IMR-90 (cell line): ENCODE measurements around the gene KDM3B. TPM values are rescaled to one million over a fixed set of nuclear protein-coding genes. Genes with fewer than 3 reads are reported as not detected.

Experiments
- ATAC-seq: fragments of 200-7000 bp; cut with Tn5 transposase; 2 replicates; pipeline ENCODE4 v1.9.1; 2020; ENCODE audit warnings: low read depth, mild to moderate bottlenecking, moderate library complexity
- BruUV-seq: library from RNA; stranded (reverse); fragments of 400-500 nt; replicated peaks from 2 replicates; lab custom pipeline; 2021; lab: Mats Ljungman, UMichigan
- CTCF ChIA-PET: fragments of 300-600 bp; formaldehyde crosslinking; extraction: SDS; loops from one replicate; lab custom pipeline; 2021; ENCODE audit warnings: antibody characterized with exemption; lab: Yijun Ruan, JAX
- POLR2A ChIA-PET: fragments of 300-600 bp; sonication (Branson Sonifier 250); formaldehyde crosslinking; loops from one replicate; lab custom pipeline; 2022; ENCODE audit warnings: antibody characterized with exemption; ENCODE audit not compliant: unreplicated experiment; lab: Charles Lee
- DNase-seq: peaks from one replicate; pipeline ENCODE4 v3.0.0; 2013
- H2AFZ ChIP-seq: replicated peaks from 2 replicates; pipeline ENCODE3; 2013; ENCODE audit warnings: low read length, mild to moderate bottlenecking; ENCODE audit not compliant: poor library complexity
- H2AK5ac ChIP-seq: 2 replicates; pipeline ENCODE4 v1.6.1; 2013; ENCODE audit warnings: low read depth, low read length, inconsistent platforms
- H2AK9ac ChIP-seq: replicated peaks from 2 replicates; pipeline ENCODE3; 2013; ENCODE audit warnings: mild to moderate bottlenecking, low read depth, low read length, moderate library complexity; ENCODE audit not compliant: poor library complexity
- H2BK120ac ChIP-seq: 2 replicates; pipeline ENCODE4 v1.6.1; 2013; ENCODE audit warnings: low read depth, low read length, inconsistent platforms
- H2BK15ac ChIP-seq: 3 replicates; pipeline ENCODE4 v1.6.1; 2013; ENCODE audit warnings: low read depth, low read length, inconsistent platforms
- H2BK20ac ChIP-seq: 2 replicates; pipeline ENCODE4 v1.6.1; 2013; ENCODE audit warnings: low read depth, mild to moderate bottlenecking, inconsistent platforms, low read length, moderate library complexity
- H2BK5ac ChIP-seq: 2 replicates; pipeline ENCODE4 v1.6.1; 2013; ENCODE audit warnings: mild to moderate bottlenecking, low read depth, low read length, inconsistent platforms; ENCODE audit not compliant: poor library complexity, severe bottlenecking
- H3K14ac ChIP-seq: replicated peaks from 2 replicates; pipeline ENCODE4 v1.6.1; 2013; ENCODE audit warnings: low read depth, low read length, inconsistent platforms
- H3K18ac ChIP-seq: 2 replicates; pipeline ENCODE4 v1.6.1; 2013; ENCODE audit warnings: low read depth, low read length, control low read depth
- H3K23ac ChIP-seq: 2 replicates; pipeline ENCODE4 v1.6.1; 2013; ENCODE audit warnings: low read depth, low read length, inconsistent platforms
- H3K27ac ChIP-seq: 2 replicates; pipeline ENCODE4 v1.5.1; 2013; ENCODE audit warnings: mild to moderate bottlenecking, control low read depth, low read length; ENCODE audit not compliant: insufficient read depth
- H3K27me3 ChIP-seq: 2 replicates; pipeline ENCODE4 v1.6.1; 2013; ENCODE audit warnings: low read length; ENCODE audit not compliant: control insufficient read depth, insufficient read depth
- H3K36me3 ChIP-seq: 2 replicates; pipeline ENCODE4 v1.6.1; 2013; ENCODE audit warnings: low read length, mixed read lengths; ENCODE audit not compliant: control insufficient read depth, insufficient read depth
- H3K4ac ChIP-seq: 2 replicates; pipeline ENCODE4 v1.6.1; 2013; ENCODE audit warnings: low read depth, low read length, inconsistent platforms
- H3K4me1 ChIP-seq: 2 replicates; pipeline ENCODE4 v1.6.1; 2013; ENCODE audit warnings: low read length, mixed read lengths; ENCODE audit not compliant: control insufficient read depth, insufficient read depth
- H3K4me2 ChIP-seq: 2 replicates; pipeline ENCODE4 v1.6.1; 2013; ENCODE audit warnings: low read depth, mild to moderate bottlenecking, control low read depth, low read length, moderate library complexity
- H3K4me3 ChIP-seq: 2 replicates; pipeline ENCODE4 v1.5.1; 2013; ENCODE audit warnings: low read depth, mild to moderate bottlenecking, control low read depth, low read length, moderate library complexity; ENCODE audit not compliant: insufficient read depth
- H3K56ac ChIP-seq: 2 replicates; pipeline ENCODE4 v1.6.1; 2013; ENCODE audit warnings: low read length, inconsistent platforms; ENCODE audit not compliant: insufficient read depth; ENCODE audit errors: extremely low read depth
- H3K79me1 ChIP-seq, 2 experiments: 2 replicates each; pipeline ENCODE4 v1.6.1; 2013; ENCODE audit warnings: low read length in 2 of 2, inconsistent platforms in 1 of 2, low read depth in 1 of 2
- H3K9ac ChIP-seq: 2 replicates; pipeline ENCODE4 v1.6.1; 2013; ENCODE audit warnings: low read depth, low read length, control low read depth
- H3K9me1 ChIP-seq: 2 replicates; pipeline ENCODE4 v1.6.1; 2013; ENCODE audit warnings: low read length, inconsistent platforms; ENCODE audit not compliant: insufficient read depth
- H3K9me3 ChIP-seq: 2 replicates; pipeline ENCODE4 v1.6.1; 2013; ENCODE audit warnings: low read length; ENCODE audit not compliant: control insufficient read depth, insufficient read depth
- H4K20me1 ChIP-seq: 2 replicates; pipeline ENCODE4 v1.6.1; 2013; ENCODE audit warnings: low read length, inconsistent platforms; ENCODE audit not compliant: insufficient read depth
- H4K5ac ChIP-seq: 2 replicates; pipeline ENCODE4 v1.6.1; 2013; ENCODE audit warnings: mild to moderate bottlenecking, low read depth, low read length, control low read depth
- H4K8ac ChIP-seq, 2 experiments: 2 replicates each; pipeline ENCODE4 v1.6.1; 2013; ENCODE audit warnings: low read depth in 2 of 2, low read length in 2 of 2, control low read depth in 1 of 2, inconsistent platforms in 1 of 2
- H4K91ac ChIP-seq: 2 replicates; pipeline ENCODE4 v1.6.1; 2013; ENCODE audit warnings: low read depth, low read length, inconsistent platforms; ENCODE audit not compliant: insufficient read depth
- CTCF ChIP-seq: conservative IDR thresholded peaks from 2 replicates; pipeline ENCODE4 v1.5.1; 2012; ENCODE audit warnings: mild to moderate bottlenecking, low read depth, low read length, improper control_type of control experiment
- ELK1 ChIP-seq: fragments of 150-350 bp; IDR thresholded peaks from 2 replicates; pipeline ENCODE4 v1.6.1; 2016; ENCODE audit warnings: low read depth, mild to moderate bottlenecking, low read length, moderate library complexity, borderline replicate concordance
- MAZ ChIP-seq: IDR thresholded peaks from 2 replicates; pipeline ENCODE4 v1.6.1; 2012; ENCODE audit warnings: low read depth, mild to moderate bottlenecking, low read length, improper control_type of control experiment, moderate library complexity, borderline replicate concordance
- MXI1 ChIP-seq: IDR thresholded peaks from 2 replicates; pipeline ENCODE4 v1.6.1; 2012; ENCODE audit warnings: low read depth, mild to moderate bottlenecking, low read length, moderate library complexity, borderline replicate concordance
- RFX5 ChIP-seq: IDR thresholded peaks from 2 replicates; pipeline ENCODE4 v1.8.0; 2012; ENCODE audit warnings: low read depth, mild to moderate bottlenecking, low read length, moderate library complexity
- WGBS, 2 experiments: methylation state at CpG; one replicate each; pipeline versions ENCODE4 v1.1.5 to v1.1.7; 2013; ENCODE audit warnings: missing lambda C conversion rate in 2 of 2; ENCODE audit not compliant: insufficient read length in 1 of 2; ENCODE audit errors: extremely low coverage in 2 of 2; 5-methylcytosine and 5-hydroxymethylcytosine counted together
- dilution Hi-C: fragments of 300-500 bp; cut with HindIII; formaldehyde crosslinking; loops from one replicate; pipeline ENCODE4 v1.14.3; 2018; ENCODE audit warnings: low sequenced_read_pairs; ENCODE audit not compliant: unreplicated experiment
- in situ Hi-C: fragments of 300-500 bp; cut with MboI; formaldehyde crosslinking; loops from 3 replicates; pipeline ENCODE4 v1.14.3; 2019; ENCODE audit warnings: low sequenced_read_pairs, inconsistent platforms, mixed read lengths
- intact Hi-C: fragments of 100-400 bp; cut with micrococcal nuclease; formaldehyde crosslinking; loops from 2 replicates; pipeline ENCODE4 v1.10.0; 2022
- polyA plus RNA-seq, 3 experiments: library from polyadenylated mRNA; depleted of rRNA; stranded (reverse); fragments of >200 nt; gene quantifications; 2 replicates each; pipeline ENCODE4 v1.2.3, GENCODE V29; 2012; ENCODE audit warnings: low replicate concordance in 1 of 3
- total RNA-seq: library from RNA; depleted of rRNA; stranded (reverse); fragments of >200 nt; gene quantifications from 2 replicates; pipeline ENCODE4 v1.2.3, GENCODE V29; 2012
- TF ChIP-seq, protein P1 (sequence below): fragments of 150-350 bp; IDR thresholded peaks from 2 replicates; pipeline ENCODE4 v1.6.1; 2017; ENCODE audit warnings: mild to moderate bottlenecking, antibody characterized with exemption, low read length, low read depth

The KDM3B gene
- total and polyA plus RNA-seq, 2 of the 4 experiments (the other 2 are of a cell fraction), result 19.4 to 35.8 TPM

DNA sequence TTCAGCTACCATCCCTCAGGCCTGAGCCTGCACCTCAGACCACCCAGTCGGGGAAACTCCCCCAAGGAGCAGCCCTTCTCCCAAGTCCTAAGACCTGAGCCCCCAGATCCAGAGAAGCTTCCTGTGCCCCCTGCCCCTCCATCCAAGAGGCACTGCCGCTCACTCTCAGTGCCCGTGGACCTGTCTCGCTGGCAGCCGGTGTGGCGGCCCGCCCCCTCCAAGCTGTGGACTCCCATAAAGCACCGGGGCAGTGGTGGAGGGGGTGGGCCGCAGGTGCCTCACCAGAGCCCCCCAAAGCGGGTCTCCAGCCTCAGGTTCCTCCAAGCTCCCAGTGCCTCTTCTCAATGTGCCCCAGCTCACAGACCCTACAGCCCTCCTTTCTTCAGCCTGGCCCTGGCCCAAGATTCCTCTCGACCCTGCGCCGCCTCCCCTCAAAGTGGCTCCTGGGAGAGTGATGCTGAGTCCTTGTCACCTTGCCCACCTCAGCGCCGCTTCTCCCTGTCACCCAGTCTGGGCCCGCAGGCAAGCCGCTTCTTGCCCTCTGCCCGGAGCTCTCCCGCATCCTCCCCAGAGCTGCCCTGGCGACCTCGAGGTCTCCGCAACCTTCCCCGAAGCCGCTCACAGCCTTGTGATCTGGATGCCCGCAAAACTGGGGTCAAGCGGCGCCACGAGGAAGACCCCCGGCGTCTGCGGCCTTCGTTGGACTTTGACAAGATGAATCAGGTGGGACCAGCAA is 7.4 kb upstream of the KDM3B start:
- no peak overlapping the region for H2BK20ac ChIP-seq
- CTCF ChIA-PET, result no interaction called here
- no peak for ATAC-seq
- H2BK120ac ChIP-seq, result no peak overlapping the region
- H4K5ac ChIP-seq, result no peak overlapping the region
- H2BK5ac ChIP-seq, result no peak overlapping the region
- no peak for DNase-seq
- no peak overlapping the region for H4K91ac ChIP-seq
- no peak overlapping the region for H3K56ac ChIP-seq
- peaks cover 57% of the 10 kb centered on the region for H3K36me3 ChIP-seq
- no peak overlapping the region for H3K4me3 ChIP-seq
- no peak overlapping the region for H2AFZ ChIP-seq
- in situ Hi-C loops, result no loop called here
- H3K4me2 ChIP-seq, result no peak overlapping the region
- intact Hi-C loops, result no loop called here
- WGBS, 2 experiments, result 93% methylated on average over 4 of the region's 32 CpGs; no CpG with 5 or more reads in 1 of the 2 experiments
- peaks cover 2% of the 10 kb centered on the region for H3K4me1 ChIP-seq
- TF ChIP-seq, protein P1, sequence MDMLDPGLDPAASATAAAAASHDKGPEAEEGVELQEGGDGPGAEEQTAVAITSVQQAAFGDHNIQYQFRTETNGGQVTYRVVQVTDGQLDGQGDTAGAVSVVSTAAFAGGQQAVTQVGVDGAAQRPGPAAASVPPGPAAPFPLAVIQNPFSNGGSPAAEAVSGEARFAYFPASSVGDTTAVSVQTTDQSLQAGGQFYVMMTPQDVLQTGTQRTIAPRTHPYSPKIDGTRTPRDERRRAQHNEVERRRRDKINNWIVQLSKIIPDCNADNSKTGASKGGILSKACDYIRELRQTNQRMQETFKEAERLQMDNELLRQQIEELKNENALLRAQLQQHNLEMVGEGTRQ, result no peak
- TF ChIP-seq MAZ (no peak), CTCF (no peak), MXI1 (no peak), RFX5 (no peak), ELK1 (no peak)
- H2BK15ac ChIP-seq, result no peak overlapping the region
- dilution Hi-C loops, result no loop called here
- H3K9ac ChIP-seq, result no peak overlapping the region
- no peak overlapping the region for H4K8ac ChIP-seq
- H3K27me3 ChIP-seq, result no peaks in the 10 kb centered on the region
- H2AK9ac ChIP-seq, result no peak overlapping the region
- peaks cover 14 to 46% of the 10 kb centered on the region in 2 experiments for H3K79me1 ChIP-seq
- no peak overlapping the region for H3K14ac ChIP-seq
- no peaks in the 10 kb centered on the region for H3K9me3 ChIP-seq
- no peak overlapping the region for H2AK5ac ChIP-seq
- H3K18ac ChIP-seq, result no peak overlapping the region
- no peak overlapping the region for H3K4ac ChIP-seq
- no TSS peak for BruUV-seq
- POLR2A ChIA-PET, result no interaction called here
- H4K20me1 ChIP-seq, result peaks cover 30% of the 10 kb centered on the region
- H3K9me1 ChIP-seq, result peaks cover 26% of the 10 kb centered on the region
- H3K23ac ChIP-seq, result no peak overlapping the region
- no peak overlapping the region for H3K27ac ChIP-seq
